WI38 (cell line): ENCODE results near the gene SOAT2.

Experiments used
- H3K4me3 ChIP-seq: 2 replicates; pipeline ENCODE4 v1.5.1; 2011; ENCODE audit warnings: low read depth, mild to moderate bottlenecking, control low read depth, low read length
- TF ChIP-seq, protein P1 (sequence below): IDR thresholded peaks from 2 replicates; pipeline ENCODE4 v1.5.1; 2012; ENCODE audit warnings: low read depth, mild to moderate bottlenecking, control low read depth, low read length

The SOAT2 gene

GRCh38 chr12:53074283-53074998 is 28.8 kb upstream of the SOAT2 start:
- TF ChIP-seq, protein P1, sequence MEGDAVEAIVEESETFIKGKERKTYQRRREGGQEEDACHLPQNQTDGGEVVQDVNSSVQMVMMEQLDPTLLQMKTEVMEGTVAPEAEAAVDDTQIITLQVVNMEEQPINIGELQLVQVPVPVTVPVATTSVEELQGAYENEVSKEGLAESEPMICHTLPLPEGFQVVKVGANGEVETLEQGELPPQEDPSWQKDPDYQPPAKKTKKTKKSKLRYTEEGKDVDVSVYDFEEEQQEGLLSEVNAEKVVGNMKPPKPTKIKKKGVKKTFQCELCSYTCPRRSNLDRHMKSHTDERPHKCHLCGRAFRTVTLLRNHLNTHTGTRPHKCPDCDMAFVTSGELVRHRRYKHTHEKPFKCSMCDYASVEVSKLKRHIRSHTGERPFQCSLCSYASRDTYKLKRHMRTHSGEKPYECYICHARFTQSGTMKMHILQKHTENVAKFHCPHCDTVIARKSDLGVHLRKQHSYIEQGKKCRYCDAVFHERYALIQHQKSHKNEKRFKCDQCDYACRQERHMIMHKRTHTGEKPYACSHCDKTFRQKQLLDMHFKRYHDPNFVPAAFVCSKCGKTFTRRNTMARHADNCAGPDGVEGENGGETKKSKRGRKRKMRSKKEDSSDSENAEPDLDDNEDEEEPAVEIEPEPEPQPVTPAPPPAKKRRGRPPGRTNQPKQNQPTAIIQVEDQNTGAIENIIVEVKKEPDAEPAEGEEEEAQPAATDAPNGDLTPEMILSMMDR: no peak
- H3K4me3 ChIP-seq: no peak overlapping the region

DNA sequence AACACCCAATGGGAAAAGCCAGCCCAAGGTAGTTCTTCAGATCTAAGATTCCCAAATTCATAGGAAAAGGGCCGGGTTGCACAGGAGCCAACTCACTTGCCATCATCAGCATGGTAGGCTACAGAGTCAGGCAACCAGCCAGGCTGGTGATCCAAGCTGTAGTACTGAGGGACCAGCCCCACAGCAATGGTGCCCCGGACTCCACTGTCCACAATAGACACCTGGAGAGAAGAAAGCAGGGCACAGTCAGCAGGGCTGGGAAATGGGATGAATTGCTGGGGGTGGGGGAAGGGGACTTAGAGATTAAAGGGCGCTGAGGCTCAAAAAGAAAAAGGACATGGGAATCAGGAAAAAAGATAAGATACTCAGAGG is 28.3 kb upstream of the SOAT2 start:
- TF ChIP-seq, protein P1: no peak
- H3K4me3 ChIP-seq: no peak overlapping the region

GRCh38 chr12:53076461-53076860 is 26.8 kb upstream of the SOAT2 start:
- H3K4me3 ChIP-seq: no peak overlapping the region
- TF ChIP-seq, protein P1: no peak

- TF ChIP-seq, protein P1: no peak
Observed at GRCh38 chr12:53077030-53077429, 26.3 kb upstream of the SOAT2 start.

DNA sequence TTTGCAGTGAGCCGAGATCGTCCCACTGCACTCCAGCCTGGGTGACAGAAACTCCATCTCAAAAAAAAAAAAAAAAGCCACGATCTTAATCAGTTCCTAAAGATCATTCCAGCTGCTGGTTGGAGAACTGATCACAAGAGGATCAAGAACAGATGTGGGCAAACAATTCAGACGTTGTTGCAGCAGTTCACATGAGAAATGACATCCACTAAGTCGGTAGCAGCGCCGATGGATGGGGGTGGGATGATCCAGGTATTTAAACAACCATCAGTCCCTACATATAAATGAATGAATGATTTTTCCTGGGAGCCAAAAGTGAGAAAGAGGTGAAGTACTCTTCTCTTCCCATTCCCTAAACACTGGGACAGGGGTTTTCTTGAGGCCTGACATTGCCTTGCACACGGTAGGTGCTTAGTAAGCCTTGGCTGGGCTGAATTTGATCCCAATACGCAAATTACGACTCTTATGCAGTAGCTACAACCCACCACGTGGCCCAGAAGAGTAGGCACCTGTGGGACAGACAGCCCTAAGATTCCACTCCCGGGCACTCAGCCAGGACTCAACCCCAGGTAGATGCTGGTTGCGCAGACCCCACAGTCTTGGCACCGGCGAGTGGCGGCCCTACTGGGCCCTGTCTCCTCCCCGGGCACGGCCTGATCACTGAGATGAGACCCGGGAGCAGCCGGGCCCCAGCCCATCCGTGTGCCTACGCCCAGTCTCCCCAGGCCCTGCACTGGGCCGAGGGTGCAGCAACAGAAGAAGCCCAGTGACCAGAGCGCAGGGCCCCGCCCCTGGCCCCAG is 24.7 kb upstream of the SOAT2 start:
- TF ChIP-seq, protein P1: no peak
- H3K4me3 ChIP-seq: peak overlapping the region; percentile 79

More at GRCh38 chr12:53077030-53077429, 26.3 kb upstream of the SOAT2 start:
- no peak overlapping the region for H3K4me3 ChIP-seq

DNA sequence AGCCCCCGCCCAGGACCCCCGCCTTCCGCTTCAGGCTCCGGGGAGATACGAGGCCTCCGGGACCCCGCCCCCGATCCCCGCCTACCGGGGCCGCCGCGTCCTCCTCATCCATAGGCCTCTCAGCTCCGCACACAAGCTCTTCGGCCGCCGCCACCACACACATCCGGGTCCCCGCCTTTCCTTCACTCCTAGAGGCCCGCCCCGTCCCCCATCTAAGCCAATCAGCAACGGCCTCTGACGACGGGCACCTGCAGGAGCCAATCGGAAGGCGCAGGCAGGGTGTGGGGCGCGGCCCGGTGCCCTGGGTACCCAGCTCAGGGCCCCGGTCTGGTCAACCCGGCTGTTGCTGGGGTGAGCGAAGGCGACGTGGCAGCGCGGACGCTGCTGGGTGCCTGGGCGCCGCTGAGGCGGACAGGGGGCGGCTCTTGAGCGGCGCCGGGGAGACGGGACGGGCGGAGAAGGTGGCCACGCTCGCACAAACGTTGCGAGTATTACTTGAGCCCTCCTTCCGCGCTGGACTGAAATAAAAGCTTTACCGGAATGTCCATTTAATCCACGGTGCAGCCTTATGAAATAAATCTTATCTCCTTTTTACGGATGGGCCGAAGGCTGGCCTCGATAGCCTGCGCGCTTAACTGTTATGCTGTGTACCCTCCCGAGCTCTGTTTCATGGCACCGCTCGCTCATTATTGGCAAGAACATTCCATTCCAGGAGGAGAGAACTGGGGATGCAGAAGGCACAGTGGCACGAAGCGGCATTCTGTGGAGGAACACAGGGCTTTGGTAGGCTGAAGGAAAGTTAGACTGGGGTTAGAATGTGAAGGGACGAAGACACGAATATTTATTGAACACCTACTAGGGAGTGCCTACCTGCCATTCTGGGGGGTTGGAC is 23.8 kb upstream of the SOAT2 start, which contains the start of gene SPRYD3:
Gene SPRYD3 (minus strand): TSS at position 165 of the 892 bp plus-strand sequence. CDS start 57 bp downstream, at position 108.
- peak within 1 kb of the TSS; percentile 79 for H3K4me3 ChIP-seq
- TF ChIP-seq, protein P1: no peak
